GM21825 (cell line): Measurements from ENCODE around the gene CCN6.
"Not testable (repeated sequence)": the region's sequence is repeated elsewhere in the genome, so short reads cannot be mapped to it uniquely, and the experiment has no call there.

ENCODE experiments used
- ATAC-seq: cut with Tn5 transposase; IDR thresholded peaks from one replicate; pipeline ENCODE4 v1.9.1; 2021; ENCODE audit warnings: mild to moderate bottlenecking, moderate library complexity; ENCODE audit not compliant: unreplicated experiment

Gene CCN6

GRCh38 chr6:112049026-112049799 lies 4.7 kb upstream of the CCN6 start:
- no peak for ATAC-seq

GRCh38 chr6:112049996-112050395 lies 3.9 kb upstream of the CCN6 start:
- no peak for ATAC-seq

GRCh38 chr6:112050429-112050828 lies 3.5 kb upstream of the CCN6 start:
- no peak for ATAC-seq

GRCh38 chr6:112051251-112051740 lies 2.6 kb upstream of the CCN6 start:
- ATAC-seq = not testable (repeated sequence)

GRCh38 chr6:112054555-112055190 lies 769 bp downstream of the CCN6 start:
- no peak for ATAC-seq

- no peak for ATAC-seq
Measured at GRCh38 chr6:112058243-112059032, 4.5 kb downstream of the CCN6 start.

GRCh38 chr6:112061605-112062004 lies 7.7 kb downstream of the CCN6 start:
- ATAC-seq = no peak

- no peak for ATAC-seq
Measured at GRCh38 chr6:112062966-112063365, 9.1 kb downstream of the CCN6 start.

- no peak for ATAC-seq
Measured at GRCh38 chr6:112065426-112065986, 11.6 kb downstream of the CCN6 start.

GRCh38 chr6:112066606-112067005 lies 12.7 kb downstream of the CCN6 start:
- no peak for ATAC-seq

GRCh38 chr6:112081569-112081968 lies 27.7 kb downstream of the CCN6 start:
- no peak for ATAC-seq

- ATAC-seq = no peak
Measured at GRCh38 chr6:112085286-112086065, 31.6 kb downstream of the CCN6 start.

- peak; percentile 34 for ATAC-seq
Measured at GRCh38 chr6:112086744-112087135, 32.8 kb downstream of the CCN6 start.

GRCh38 chr6:112087136-112087911 lies 33.4 kb downstream of the CCN6 start, which contains the start of the genes FAM229B and TUBE1:
Gene FAM229B (plus strand): TSS chr6:112087591. CDS start chr6:112099284, 11,693 bp downstream.
Gene TUBE1 (minus strand): TSS chr6:112087482. CDS start chr6:112087434, 48 bp downstream.
- ATAC-seq = peak; percentile 98

GRCh38 chr6:112087916-112088315 lies 34.0 kb downstream of the CCN6 start:
- no peak for ATAC-seq

- ATAC-seq = no peak
Measured at GRCh38 chr6:112096901-112097300, 43.0 kb downstream of the CCN6 start.

GRCh38 chr6:112100561-112100960 lies 46.7 kb downstream of the CCN6 start:
- no peak for ATAC-seq

GRCh38 chr6:112106026-112106425 lies 52.1 kb downstream of the CCN6 start:
- not testable (repeated sequence) for ATAC-seq

GRCh38 chr6:112106562-112106961 lies 52.7 kb downstream of the CCN6 start:
- no peak for ATAC-seq
